K562 (cell line): ENCODE measurements around the gene RSAD1. TPM values are rescaled to one million over a fixed set of nuclear protein-coding genes. Genes with fewer than 3 reads are reported as not detected.

Experiments
- HNRNPK ChIP-seq: fragments of 200-400 bp; formaldehyde crosslinking; IDR thresholded peaks from one replicate; pipeline ENCODE4 v1.6.1; 2018; ENCODE audit warnings: mild to moderate bottlenecking, low read depth, low read length; ENCODE audit not compliant: poor library complexity, severe bottlenecking
- MYC ChIP-seq, 2 experiments: fragments of 250-450 bp in 1 of 2; sonication (Bioruptor Pico) in 1 of 2; IDR thresholded peaks; 2 replicates each; pipeline versions ENCODE4 v1.5.1 to v1.6.1; 2012 to 2021; ENCODE audit warnings: low read depth in 2 of 2, borderline replicate concordance in 1 of 2, improper control_type of control experiment in 1 of 2, low read length in 1 of 2, mild to moderate bottlenecking in 1 of 2, moderate library complexity in 1 of 2
- RBM22 ChIP-seq: fragments of 200-400 bp; formaldehyde crosslinking; IDR thresholded peaks from 2 replicates; pipeline ENCODE4 v1.6.1; 2018; ENCODE audit warnings: low read length, low read depth; ENCODE audit not compliant: poor library complexity, severe bottlenecking
- U2AF1 ChIP-seq: fragments of 200-400 bp; formaldehyde crosslinking; optimal IDR thresholded peaks from 2 replicates; pipeline ENCODE3; 2017; ENCODE audit warnings: mild to moderate bottlenecking, low read depth, low read length, moderate library complexity
- YY1 ChIP-seq, 3 experiments: IDR thresholded peaks; 2 replicates each; pipeline ENCODE4 v1.6.1; 2011; ENCODE audit warnings: low read length in 2 of 3, mild to moderate bottlenecking in 2 of 3, moderate library complexity in 2 of 3, borderline replicate concordance in 1 of 3, control low read depth in 1 of 3, low read depth in 1 of 3; ENCODE audit not compliant: insufficient read depth in 3 of 3, insufficient replicate concordance in 2 of 3, control insufficient read depth in 1 of 3, insufficient read length in 1 of 3; ENCODE audit errors: extremely low read depth in 1 of 3
- ZNF589 ChIP-seq: fragments of 200-800 bp; sonication (Bioruptor generic); IDR thresholded peaks from 2 replicates; pipeline ENCODE4 v1.6.1; 2016; ENCODE audit warnings: low read depth, missing genetic modification characterization, missing compliant biosample characterization
- ZSCAN32 ChIP-seq: fragments of 450-650 bp; formaldehyde crosslinking; IDR thresholded peaks from 2 replicates; pipeline ENCODE4 v1.4.0; 2020; ENCODE audit warnings: mild to moderate bottlenecking, moderate library complexity
- polyA plus RNA-seq, 8 experiments: library from polyadenylated mRNA; depleted of rRNA in 4 of 8; stranded (reverse) in 5 of 8; unstranded in 3 of 8; fragments of >200 nt; fragmentation: Nextera tagmentation in 2 of 8; fragmentation: Illumina TruSeq in 1 of 8; extraction: Ambion mirVana in 2 of 8; extraction: Trizol in 1 of 8; gene quantifications; 2 replicates each; pipeline versions ENCODE4 v1.2.1 to v1.2.3, GENCODE V29; 2011 to 2014; ENCODE audit warnings: inconsistent platforms in 1 of 8, missing spikeins in 1 of 8
- total RNA-seq, 7 experiments: library from RNA; depleted of rRNA in 6 of 7; stranded (reverse); fragments of >200 nt in 6 of 7; fragmentation: Illumina TruSeq in 2 of 7; extraction: Trizol in 2 of 7; gene quantifications; 2 replicates each; pipeline versions ENCODE4 v1.2.1 to v1.2.3, GENCODE V29; 2011 to 2021; ENCODE audit warnings: low replicate concordance in 1 of 7
- TF ChIP-seq, protein P1 (sequence below): sonication (generic); formaldehyde crosslinking; IDR thresholded peaks from 2 replicates; pipeline ENCODE4 v1.8.1; 2023; ENCODE audit warnings: mild to moderate bottlenecking, missing genetic modification reagents
- TF ChIP-seq, protein P2 (sequence below): fragments of 450-650 bp; IDR thresholded peaks from 2 replicates; pipeline ENCODE4 v1.6.1; 2017; ENCODE audit warnings: antibody characterized with exemption, mild to moderate bottlenecking
- TF ChIP-seq, protein P3 (sequence below): IDR thresholded peaks from 2 replicates; pipeline ENCODE4 v1.6.1; 2014; ENCODE audit warnings: antibody characterized with exemption
- TF ChIP-seq, protein P4 (sequence below): sonication (generic); formaldehyde crosslinking; IDR thresholded peaks from 2 replicates; pipeline ENCODE4 v1.5.0; 2020; ENCODE audit warnings: missing genetic modification reagents
- TF ChIP-seq, protein P5 (sequence below): fragments of 200-800 bp; sonication (Bioruptor generic); IDR thresholded peaks from 2 replicates; pipeline ENCODE4 v1.6.1; 2017; ENCODE audit warnings: missing genetic modification characterization, missing compliant biosample characterization

Gene RSAD1
- total and polyA plus RNA-seq, 9 of the 15 experiments (the other 6 are each of a cell fraction or from before 2014, with no cell fraction given) = 4.5 to 42.5 (median 26.8) TPM

DNA sequence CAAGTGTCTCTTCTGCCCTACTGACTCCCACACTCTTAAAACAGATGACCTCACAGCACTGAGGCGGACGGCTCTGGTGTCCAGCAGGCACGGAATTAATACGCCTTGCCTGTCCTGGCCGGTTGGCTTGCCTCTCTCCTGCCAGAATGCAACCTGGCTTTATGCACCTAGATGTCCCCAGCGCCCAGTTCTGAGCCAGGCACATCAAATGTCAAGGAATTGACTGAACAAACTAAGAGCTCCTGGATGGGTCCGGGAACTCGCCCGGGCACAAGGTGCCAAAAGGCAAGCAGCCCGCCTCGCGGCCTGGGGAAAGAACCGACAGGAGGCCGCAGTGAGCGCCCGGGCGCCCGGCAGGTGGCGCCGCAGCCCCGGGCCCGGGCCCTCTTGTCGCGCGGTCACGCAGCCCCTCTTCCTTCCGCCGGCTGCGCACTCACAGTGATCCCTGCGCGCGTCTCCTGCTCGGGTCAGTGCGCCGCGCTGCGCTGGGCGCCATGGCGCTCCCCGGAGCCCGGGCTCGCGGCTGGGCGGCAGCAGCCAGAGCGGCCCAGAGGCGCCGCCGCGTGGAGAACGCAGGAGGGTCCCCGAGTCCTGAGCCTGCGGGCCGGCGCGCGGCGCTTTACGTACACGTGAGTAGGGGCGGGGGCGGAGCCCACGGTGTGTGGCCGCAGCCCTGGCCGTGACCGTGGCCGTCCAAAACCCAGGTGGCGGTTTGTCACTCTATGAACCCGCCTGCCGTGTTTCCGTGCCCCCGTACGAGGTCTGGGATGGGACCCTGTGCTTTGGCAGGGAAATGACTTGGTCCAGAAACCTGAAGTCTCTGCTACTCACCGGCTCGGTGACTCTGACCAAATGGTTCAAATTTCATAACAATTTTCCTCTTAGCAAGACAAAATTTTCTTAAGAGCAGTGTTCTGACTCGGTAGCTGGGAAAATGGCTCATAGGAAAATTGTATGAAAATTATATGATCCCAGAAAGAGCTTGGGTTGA is at the start of gene RSAD1 (continued):
- TF ChIP-seq ZNF589 (peak; percentile 79), MYC (IDR thresholded peaks at IDR 0.05; ENCODE audit: low read depth, low read length) (peak; percentile 92), MYC (CRISPR knock-in tag; IDR thresholded peaks at IDR 0.05; ENCODE audit: borderline replicate concordance, low read depth) (no peak; the same call in 1 of the 2 replicates), YY1 (IDR thresholded peaks at IDR 0.05; ENCODE audit: borderline replicate concordance in 1 of 3, control insufficient read depth in 1 of 3, extremely low read depth in 1 of 3, insufficient read depth in 3 of 3, insufficient read length in 1 of 3, insufficient replicate concordance in 2 of 3, low read depth in 1 of 3, low read length in 2 of 3) (peak; percentile 58 to 94 (median 92)), RBM22 (peak; percentile 54), U2AF1 (no peak), HNRNPK (peak; percentile 39), ZSCAN32 (no peak)
- TF ChIP-seq, protein P1, sequence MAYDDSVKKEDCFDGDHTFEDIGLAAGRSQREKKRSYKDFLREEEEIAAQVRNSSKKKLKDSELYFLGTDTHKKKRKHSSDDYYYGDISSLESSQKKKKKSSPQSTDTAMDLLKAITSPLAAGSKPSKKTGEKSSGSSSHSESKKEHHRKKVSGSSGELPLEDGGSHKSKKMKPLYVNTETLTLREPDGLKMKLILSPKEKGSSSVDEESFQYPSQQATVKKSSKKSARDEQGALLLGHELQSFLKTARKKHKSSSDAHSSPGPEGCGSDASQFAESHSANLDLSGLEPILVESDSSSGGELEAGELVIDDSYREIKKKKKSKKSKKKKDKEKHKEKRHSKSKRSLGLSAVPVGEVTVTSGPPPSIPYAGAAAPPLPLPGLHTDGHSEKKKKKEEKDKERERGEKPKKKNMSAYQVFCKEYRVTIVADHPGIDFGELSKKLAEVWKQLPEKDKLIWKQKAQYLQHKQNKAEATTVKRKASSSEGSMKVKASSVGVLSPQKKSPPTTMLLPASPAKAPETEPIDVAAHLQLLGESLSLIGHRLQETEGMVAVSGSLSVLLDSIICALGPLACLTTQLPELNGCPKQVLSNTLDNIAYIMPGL (CRISPR knock-in tag) = peak; percentile 95
- TF ChIP-seq, protein P2, sequence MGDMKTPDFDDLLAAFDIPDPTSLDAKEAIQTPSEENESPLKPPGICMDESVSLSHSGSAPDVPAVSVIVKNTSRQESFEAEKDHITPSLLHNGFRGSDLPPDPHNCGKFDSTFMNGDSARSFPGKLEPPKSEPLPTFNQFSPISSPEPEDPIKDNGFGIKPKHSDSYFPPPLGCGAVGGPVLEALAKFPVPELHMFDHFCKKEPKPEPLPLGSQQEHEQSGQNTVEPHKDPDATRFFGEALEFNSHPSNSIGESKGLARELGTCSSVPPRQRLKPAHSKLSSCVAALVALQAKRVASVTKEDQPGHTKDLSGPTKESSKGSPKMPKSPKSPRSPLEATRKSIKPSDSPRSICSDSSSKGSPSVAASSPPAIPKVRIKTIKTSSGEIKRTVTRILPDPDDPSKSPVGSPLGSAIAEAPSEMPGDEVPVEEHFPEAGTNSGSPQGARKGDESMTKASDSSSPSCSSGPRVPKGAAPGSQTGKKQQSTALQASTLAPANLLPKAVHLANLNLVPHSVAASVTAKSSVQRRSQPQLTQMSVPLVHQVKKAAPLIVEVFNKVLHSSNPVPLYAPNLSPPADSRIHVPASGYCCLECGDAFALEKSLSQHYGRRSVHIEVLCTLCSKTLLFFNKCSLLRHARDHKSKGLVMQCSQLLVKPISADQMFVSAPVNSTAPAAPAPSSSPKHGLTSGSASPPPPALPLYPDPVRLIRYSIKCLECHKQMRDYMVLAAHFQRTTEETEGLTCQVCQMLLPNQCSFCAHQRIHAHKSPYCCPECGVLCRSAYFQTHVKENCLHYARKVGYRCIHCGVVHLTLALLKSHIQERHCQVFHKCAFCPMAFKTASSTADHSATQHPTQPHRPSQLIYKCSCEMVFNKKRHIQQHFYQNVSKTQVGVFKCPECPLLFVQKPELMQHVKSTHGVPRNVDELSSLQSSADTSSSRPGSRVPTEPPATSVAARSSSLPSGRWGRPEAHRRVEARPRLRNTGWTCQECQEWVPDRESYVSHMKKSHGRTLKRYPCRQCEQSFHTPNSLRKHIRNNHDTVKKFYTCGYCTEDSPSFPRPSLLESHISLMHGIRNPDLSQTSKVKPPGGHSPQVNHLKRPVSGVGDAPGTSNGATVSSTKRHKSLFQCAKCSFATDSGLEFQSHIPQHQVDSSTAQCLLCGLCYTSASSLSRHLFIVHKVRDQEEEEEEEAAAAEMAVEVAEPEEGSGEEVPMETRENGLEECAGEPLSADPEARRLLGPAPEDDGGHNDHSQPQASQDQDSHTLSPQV = peak; percentile 86
- TF ChIP-seq, protein P3, sequence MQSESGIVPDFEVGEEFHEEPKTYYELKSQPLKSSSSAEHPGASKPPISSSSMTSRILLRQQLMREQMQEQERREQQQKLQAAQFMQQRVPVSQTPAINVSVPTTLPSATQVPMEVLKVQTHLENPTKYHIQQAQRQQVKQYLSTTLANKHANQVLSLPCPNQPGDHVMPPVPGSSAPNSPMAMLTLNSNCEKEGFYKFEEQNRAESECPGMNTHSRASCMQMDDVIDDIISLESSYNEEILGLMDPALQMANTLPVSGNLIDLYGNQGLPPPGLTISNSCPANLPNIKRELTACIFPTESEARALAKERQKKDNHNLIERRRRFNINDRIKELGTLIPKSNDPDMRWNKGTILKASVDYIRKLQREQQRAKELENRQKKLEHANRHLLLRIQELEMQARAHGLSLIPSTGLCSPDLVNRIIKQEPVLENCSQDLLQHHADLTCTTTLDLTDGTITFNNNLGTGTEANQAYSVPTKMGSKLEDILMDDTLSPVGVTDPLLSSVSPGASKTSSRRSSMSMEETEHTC = 0 out of 2 replicates have a peak, but pooled peaks have one; percentile 28
- TF ChIP-seq, protein P4, sequence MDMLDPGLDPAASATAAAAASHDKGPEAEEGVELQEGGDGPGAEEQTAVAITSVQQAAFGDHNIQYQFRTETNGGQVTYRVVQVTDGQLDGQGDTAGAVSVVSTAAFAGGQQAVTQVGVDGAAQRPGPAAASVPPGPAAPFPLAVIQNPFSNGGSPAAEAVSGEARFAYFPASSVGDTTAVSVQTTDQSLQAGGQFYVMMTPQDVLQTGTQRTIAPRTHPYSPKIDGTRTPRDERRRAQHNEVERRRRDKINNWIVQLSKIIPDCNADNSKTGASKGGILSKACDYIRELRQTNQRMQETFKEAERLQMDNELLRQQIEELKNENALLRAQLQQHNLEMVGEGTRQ (CRISPR knock-in tag) = no peak
- TF ChIP-seq, protein P5, sequence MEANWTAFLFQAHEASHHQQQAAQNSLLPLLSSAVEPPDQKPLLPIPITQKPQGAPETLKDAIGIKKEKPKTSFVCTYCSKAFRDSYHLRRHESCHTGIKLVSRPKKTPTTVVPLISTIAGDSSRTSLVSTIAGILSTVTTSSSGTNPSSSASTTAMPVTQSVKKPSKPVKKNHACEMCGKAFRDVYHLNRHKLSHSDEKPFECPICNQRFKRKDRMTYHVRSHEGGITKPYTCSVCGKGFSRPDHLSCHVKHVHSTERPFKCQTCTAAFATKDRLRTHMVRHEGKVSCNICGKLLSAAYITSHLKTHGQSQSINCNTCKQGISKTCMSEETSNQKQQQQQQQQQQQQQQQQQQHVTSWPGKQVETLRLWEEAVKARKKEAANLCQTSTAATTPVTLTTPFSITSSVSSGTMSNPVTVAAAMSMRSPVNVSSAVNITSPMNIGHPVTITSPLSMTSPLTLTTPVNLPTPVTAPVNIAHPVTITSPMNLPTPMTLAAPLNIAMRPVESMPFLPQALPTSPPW (CRISPR knock-in tag) = peak; percentile 82
